Nephron (organoid): Measurements from ENCODE around the gene RAP1GAP2.
A peak's percentile ranks its signal among the peaks of the same experiment; 100 is the strongest.

Experiments used
- H3K27ac Mint-ChIP-seq, 3 experiments: 2 replicates each; pipeline ENCODE4 v1.8.0; 2020; ENCODE audit warnings: mixed read lengths in 3 of 3, mild to moderate bottlenecking in 2 of 3, moderate library complexity in 1 of 3
- H3K27me3 Mint-ChIP-seq: 2 replicates; pipeline ENCODE4 v1.8.0; 2021; ENCODE audit warnings: low read depth, mild to moderate bottlenecking, moderate library complexity, mixed read lengths
- H3K36me3 Mint-ChIP-seq: 2 replicates; pipeline ENCODE4 v1.8.0; 2020; ENCODE audit warnings: low read depth, mixed read lengths
- H3K4me1 Mint-ChIP-seq: 2 replicates; pipeline ENCODE4 v1.8.0; 2020; ENCODE audit warnings: mixed read lengths
- H3K4me3 Mint-ChIP-seq, 3 experiments: 2 replicates each; pipeline ENCODE4 v1.8.0; 2020; ENCODE audit warnings: mild to moderate bottlenecking in 3 of 3, mixed read lengths in 3 of 3, moderate library complexity in 2 of 3
- H3K9me3 Mint-ChIP-seq: 2 replicates; pipeline ENCODE4 v1.8.0; 2020; ENCODE audit warnings: mixed read lengths
- TF ChIP-seq, protein P1 (sequence below), 3 experiments: fragments of 200-600 bp; sonication (generic); IDR thresholded peaks; one replicate each; pipeline ENCODE4 v1.5.0; 2021; ENCODE audit warnings: antibody characterized with exemption in 3 of 3; ENCODE audit not compliant: unreplicated experiment in 3 of 3

RAP1GAP2 gene

DNA sequence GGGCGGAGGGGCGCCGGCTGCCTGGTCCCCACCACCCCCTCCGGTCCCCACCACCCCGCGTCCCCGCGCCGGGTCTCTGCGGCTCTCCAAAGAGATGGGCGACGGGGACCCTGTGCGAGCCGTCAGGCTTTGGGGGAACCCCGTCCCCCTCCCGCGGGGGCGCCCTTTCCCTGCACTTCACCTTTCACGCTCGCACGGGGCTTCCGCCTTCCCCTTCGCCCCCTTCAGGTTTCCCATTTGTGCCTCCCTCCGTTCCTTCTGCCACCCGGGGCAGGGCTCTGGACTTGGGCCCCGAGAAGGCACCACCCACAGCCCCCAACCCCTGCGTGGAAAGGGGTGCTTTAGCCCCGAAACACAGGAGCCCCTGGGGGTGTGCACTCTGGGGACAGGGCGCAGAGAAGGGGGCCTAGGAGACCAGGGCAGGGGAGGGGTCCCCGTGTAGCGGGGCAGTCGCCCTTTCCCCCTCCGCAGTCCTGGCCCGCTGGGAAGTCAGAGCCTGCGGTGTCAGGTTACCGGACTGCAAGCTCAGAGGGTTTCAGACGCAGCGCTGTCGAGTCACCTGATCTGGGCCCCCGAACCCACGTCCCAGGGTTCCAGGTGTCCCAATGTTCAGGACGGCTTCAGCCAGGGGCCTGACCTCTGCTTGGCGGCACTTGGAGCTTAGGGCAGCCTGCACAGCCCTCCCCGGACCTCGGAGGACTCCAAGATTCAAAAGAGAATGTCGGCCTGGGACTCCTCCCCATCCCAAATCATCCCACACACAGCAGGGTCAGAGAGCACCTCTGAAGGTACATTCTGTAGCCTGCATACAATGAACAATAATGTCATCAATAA is 40.1 kb upstream of the RAP1GAP2 start:
- Mint-ChIP-seq H3K4me1 (no peaks in the 10 kb centered on the region), H3K36me3 (no peaks in the 10 kb centered on the region), H3K27ac (no peak overlapping the region), H3K27me3 (peaks cover 87% of the 10 kb centered on the region), H3K9me3 (no peaks in the 10 kb centered on the region), H3K4me3 (peak overlapping the region; percentile 51 to 74 (median 60))
- TF ChIP-seq, protein P1, sequence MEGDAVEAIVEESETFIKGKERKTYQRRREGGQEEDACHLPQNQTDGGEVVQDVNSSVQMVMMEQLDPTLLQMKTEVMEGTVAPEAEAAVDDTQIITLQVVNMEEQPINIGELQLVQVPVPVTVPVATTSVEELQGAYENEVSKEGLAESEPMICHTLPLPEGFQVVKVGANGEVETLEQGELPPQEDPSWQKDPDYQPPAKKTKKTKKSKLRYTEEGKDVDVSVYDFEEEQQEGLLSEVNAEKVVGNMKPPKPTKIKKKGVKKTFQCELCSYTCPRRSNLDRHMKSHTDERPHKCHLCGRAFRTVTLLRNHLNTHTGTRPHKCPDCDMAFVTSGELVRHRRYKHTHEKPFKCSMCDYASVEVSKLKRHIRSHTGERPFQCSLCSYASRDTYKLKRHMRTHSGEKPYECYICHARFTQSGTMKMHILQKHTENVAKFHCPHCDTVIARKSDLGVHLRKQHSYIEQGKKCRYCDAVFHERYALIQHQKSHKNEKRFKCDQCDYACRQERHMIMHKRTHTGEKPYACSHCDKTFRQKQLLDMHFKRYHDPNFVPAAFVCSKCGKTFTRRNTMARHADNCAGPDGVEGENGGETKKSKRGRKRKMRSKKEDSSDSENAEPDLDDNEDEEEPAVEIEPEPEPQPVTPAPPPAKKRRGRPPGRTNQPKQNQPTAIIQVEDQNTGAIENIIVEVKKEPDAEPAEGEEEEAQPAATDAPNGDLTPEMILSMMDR (IDR thresholded peaks at IDR 0.05; ENCODE audit: unreplicated experiment in 3 of 3): no peak

- Mint-ChIP-seq H3K4me1 (no peaks in the 10 kb centered on the region), H3K36me3 (no peaks in the 10 kb centered on the region), H3K9me3 (no peaks in the 10 kb centered on the region), H3K27ac (no peak overlapping the region), H3K27me3 (peaks cover 86% of the 10 kb centered on the region), H3K4me3 (no peak overlapping the region)
- TF ChIP-seq, protein P1 (IDR thresholded peaks at IDR 0.05; ENCODE audit: unreplicated experiment in 3 of 3): no peak
Observed at GRCh38 chr17:2758870-2759269, 37.4 kb upstream of the RAP1GAP2 start.

GRCh38 chr17:2770129-2770528 is 26.1 kb upstream of the RAP1GAP2 start:
- Mint-ChIP-seq H3K4me1 (no peaks in the 10 kb centered on the region), H3K27ac (no peak overlapping the region), H3K27me3 (peaks cover 61% of the 10 kb centered on the region), H3K4me3 (no peak overlapping the region), H3K9me3 (no peaks in the 10 kb centered on the region), H3K36me3 (no peaks in the 10 kb centered on the region)
- TF ChIP-seq, protein P1 (IDR thresholded peaks at IDR 0.05; ENCODE audit: unreplicated experiment in 3 of 3): no peak

- H3K4me1 Mint-ChIP-seq: no peaks in the 10 kb centered on the region
- H3K27me3 Mint-ChIP-seq: peaks cover 61% of the 10 kb centered on the region
- H3K4me3 Mint-ChIP-seq: peak overlapping the region; percentile 69 to 78 (median 78)
- TF ChIP-seq, protein P1 (IDR thresholded peaks at IDR 0.05; ENCODE audit: unreplicated experiment in 3 of 3): no peak
- H3K9me3 Mint-ChIP-seq: no peaks in the 10 kb centered on the region
- H3K36me3 Mint-ChIP-seq: no peaks in the 10 kb centered on the region
- H3K27ac Mint-ChIP-seq: no peak overlapping the region
Observed at GRCh38 chr17:2775206-2775605, 21.0 kb upstream of the RAP1GAP2 start.

GRCh38 chr17:2776589-2777241 is 19.5 kb upstream of the RAP1GAP2 start:
- no peak overlapping the region for H3K27ac Mint-ChIP-seq
- H3K4me3 Mint-ChIP-seq: peak overlapping the region; percentile 77 to 86 (median 78)
- H3K36me3 Mint-ChIP-seq: no peaks in the 10 kb centered on the region
- H3K9me3 Mint-ChIP-seq: no peaks in the 10 kb centered on the region
- no peaks in the 10 kb centered on the region for H3K4me1 Mint-ChIP-seq
- peaks cover 61% of the 10 kb centered on the region for H3K27me3 Mint-ChIP-seq
- TF ChIP-seq, protein P1 (IDR thresholded peaks at IDR 0.05; ENCODE audit: unreplicated experiment in 3 of 3): no peak
